NCI-H2029 treated with DMSO at 0.1 percent for 48 hours (cell line): Measurements from ENCODE around the gene GPR83.
"Not testable (repeated sequence)": the region's sequence is repeated elsewhere in the genome, so short reads cannot be mapped to it uniquely, and the experiment has no call there.

Experiments used
- DNase-seq: peaks from one replicate; lab custom pipeline; 2025; lab: John Stamatoyannopoulos, UW

Gene GPR83

DNA sequence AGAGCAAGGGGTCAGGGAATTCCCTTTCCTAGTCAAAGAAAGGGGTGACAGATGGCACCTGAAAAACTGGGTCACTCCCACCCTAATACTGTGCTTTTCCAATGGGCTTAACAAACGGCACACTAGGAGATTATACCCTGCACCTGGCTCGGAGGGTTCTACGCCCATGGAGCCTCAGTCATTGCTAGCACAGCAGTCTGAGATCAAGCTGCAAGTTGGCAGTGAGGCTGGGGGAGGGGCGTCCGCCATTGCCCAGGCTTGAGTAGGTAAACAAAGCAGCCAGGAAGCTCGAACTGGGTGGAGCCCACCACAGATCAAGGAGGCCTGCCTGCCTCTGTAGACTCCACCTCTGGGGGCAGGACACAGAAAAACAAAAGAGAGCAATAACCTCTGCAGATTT is 30.6 kb downstream of the GPR83 start:
- DNase-seq, result not testable (repeated sequence)

DNA sequence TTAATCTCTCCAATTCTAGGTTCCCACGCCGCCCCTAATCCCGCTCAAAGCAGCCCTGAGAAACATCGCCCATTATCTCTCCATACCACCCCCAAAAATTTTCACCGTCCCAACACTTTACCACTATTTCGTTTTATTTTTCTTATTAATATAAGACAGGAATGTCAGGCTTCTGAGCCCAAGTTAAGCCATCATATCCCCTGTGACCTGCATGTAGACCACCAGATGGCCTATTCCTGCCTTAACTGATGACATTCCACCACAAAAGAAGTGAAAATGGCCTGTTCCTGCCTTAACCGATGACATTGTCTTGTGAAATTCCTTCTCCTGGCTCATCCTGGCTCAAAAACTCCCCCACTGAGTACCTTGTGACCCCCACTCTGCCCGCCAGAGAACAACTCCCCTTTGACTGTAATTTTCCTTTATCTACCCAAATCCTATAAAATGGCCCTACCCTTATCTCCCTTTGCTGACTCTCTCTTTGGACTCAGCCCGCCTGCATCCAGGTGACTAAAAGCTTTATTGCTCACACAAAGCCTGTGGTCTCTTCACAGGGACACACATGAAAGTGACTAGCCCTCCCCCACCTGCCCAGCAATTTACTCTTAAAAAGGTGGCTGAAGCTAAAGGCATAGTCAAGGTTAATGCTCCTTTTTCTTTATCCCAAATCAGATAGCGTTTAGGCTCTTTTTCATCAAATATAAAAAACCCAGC is 50.2 kb downstream of the GPR83 start:
- not testable (repeated sequence) for DNase-seq

GRCh38 chr11:94346311-94346710 is 54.9 kb downstream of the GPR83 start:
- not testable (repeated sequence) for DNase-seq

DNA sequence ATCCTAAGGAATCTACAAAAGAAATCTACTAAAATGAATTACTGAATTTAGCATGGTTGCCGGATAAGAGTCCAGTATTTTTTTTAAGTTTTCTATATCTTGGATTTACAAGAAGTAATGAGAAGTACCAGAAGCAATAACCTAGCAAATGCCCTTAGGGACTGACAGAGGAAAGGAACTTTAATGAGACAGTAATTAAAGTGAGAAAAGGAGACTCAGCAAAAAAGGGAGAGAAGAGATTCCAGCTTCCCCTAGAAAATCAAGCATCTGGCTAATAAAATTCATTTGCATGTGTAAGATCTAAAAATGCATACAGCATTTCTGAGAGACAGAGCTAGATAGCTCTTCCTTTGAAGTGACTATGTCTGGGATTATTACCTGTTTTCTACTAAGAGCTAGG is 57.7 kb downstream of the GPR83 start:
- DNase-seq, result no peak

GRCh38 chr11:94342250-94342649 is 59.0 kb downstream of the GPR83 start:
- no peak for DNase-seq

DNA sequence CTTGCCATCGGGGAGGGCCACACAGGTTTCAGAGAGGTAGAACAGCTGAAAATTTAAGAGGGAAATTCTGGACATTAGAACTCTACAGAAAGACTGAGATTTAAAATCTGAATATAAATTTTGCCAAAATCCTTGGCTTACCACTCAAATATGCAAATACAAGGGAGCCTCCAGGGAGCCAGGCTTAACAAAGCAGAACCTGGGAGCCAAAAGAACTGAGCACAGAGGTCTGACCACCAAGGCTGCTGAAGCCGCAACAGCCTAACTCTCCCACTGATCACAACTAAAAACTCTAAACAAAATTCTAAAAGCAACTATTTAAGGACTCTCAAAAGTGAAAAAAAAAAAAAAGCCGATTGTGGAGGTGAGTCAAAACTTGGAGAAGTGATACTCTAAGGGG is 62.6 kb downstream of the GPR83 start:
- DNase-seq, result no peak

GRCh38 chr11:94336033-94336432 is 65.2 kb downstream of the GPR83 start:
- DNase-seq, result no peak

GRCh38 chr11:94332814-94333213 is 68.4 kb downstream of the GPR83 start:
- no peak for DNase-seq

DNA sequence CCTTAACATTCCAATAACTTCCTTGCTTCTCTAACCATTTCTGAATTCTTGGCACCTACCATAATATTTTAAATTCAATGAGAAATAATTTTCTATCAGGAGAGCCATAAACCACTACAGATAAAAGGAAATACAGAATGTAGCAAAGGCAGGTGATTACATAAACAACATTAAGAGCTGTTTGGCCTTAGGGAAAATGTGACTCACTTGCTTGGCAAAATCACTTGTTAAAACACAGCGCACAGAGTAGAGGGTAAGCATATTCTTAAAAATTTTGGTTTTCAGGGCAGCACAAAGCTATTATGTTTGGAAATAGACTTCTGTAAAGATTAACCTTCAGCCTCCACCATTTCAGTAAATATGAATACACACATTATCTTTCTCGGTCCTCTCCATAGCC is 70.4 kb downstream of the GPR83 start:
- no peak for DNase-seq

GRCh38 chr11:94329501-94329900 is 71.7 kb downstream of the GPR83 start:
- DNase-seq, result no peak

GRCh38 chr11:94328587-94329080 is 72.6 kb downstream of the GPR83 start:
- DNase-seq, result no peak
